CD14-positive monocyte (primary cell): Measurements from ENCODE around the gene CTTNBP2. TPM values are rescaled to one million over a fixed set of nuclear protein-coding genes. Genes with fewer than 3 reads are reported as not detected.

Source experiments
- DNase-seq, 3 donors: peaks; one replicate each; pipeline ENCODE4 v3.0.0-alpha.2; 2011 to 2022
- H2AFZ ChIP-seq: 2 replicates; pipeline ENCODE4 v1.6.0; 2012; ENCODE audit warnings: mild to moderate bottlenecking, low read depth, low read length, inconsistent platforms; ENCODE audit not compliant: insufficient read depth, poor library complexity, severe bottlenecking
- H3K27ac ChIP-seq, 2 donors: 1 replicate in 1 of 2; 2 replicates in 1 of 2; pipeline ENCODE4 v1.5.1; 2012 to 2013; ENCODE audit warnings: low read length in 2 of 2, control low read depth in 1 of 2, inconsistent platforms in 1 of 2, low read depth in 1 of 2, mild to moderate bottlenecking in 1 of 2
- H3K27me3 ChIP-seq, 2 donors: one replicate each; pipeline versions ENCODE4 v1.6.0 to v1.6.1; 2011 to 2013; ENCODE audit warnings: low read length in 2 of 2; ENCODE audit not compliant: control insufficient read depth in 2 of 2, insufficient read depth in 2 of 2
- H3K36me3 ChIP-seq, 2 donors: replicated peaks in 1 of 2; 1 replicate in 1 of 2; 2 replicates in 1 of 2; pipeline versions ENCODE4 v1.5.1 to v1.6.1; 2012 to 2013; ENCODE audit warnings: low read length in 2 of 2, control low read depth in 1 of 2, inconsistent platforms in 1 of 2, mild to moderate bottlenecking in 1 of 2; ENCODE audit not compliant: insufficient read depth in 2 of 2, control insufficient read depth in 1 of 2
- H3K4me1 ChIP-seq, 2 donors: 1 replicate in 1 of 2; 2 replicates in 1 of 2; pipeline versions ENCODE4 v1.5.1 to v1.6.1; 2012 to 2013; ENCODE audit warnings: low read length in 2 of 2, control low read depth in 1 of 2, inconsistent platforms in 1 of 2, mild to moderate bottlenecking in 1 of 2, moderate library complexity in 1 of 2; ENCODE audit not compliant: insufficient read depth in 2 of 2, control insufficient read depth in 1 of 2
- H3K4me2 ChIP-seq: replicated peaks from 2 replicates; pipeline ENCODE3; 2012; ENCODE audit warnings: low read length, moderate library complexity, mild to moderate bottlenecking; ENCODE audit not compliant: poor library complexity, severe bottlenecking; ENCODE audit errors: extremely low read depth
- H3K4me3 ChIP-seq, 3 experiments: fragments of 200-600 bp in 1 of 3; sonication (generic) in 1 of 3; replicated peaks in 1 of 3; 1 replicate in 2 of 3; 2 replicates in 1 of 3; pipeline ENCODE4 v1.5.1; 2011 to 2013; ENCODE audit warnings: low read length in 3 of 3, mild to moderate bottlenecking in 3 of 3, control low read depth in 2 of 3, low read depth in 2 of 3, inconsistent platforms in 1 of 3, moderate library complexity in 1 of 3
- H3K79me2 ChIP-seq: 2 replicates; pipeline ENCODE4 v1.6.0; 2012; ENCODE audit warnings: mild to moderate bottlenecking, control low read depth, inconsistent platforms, low read length, moderate library complexity; ENCODE audit not compliant: insufficient read depth
- H3K9ac ChIP-seq: 2 replicates; pipeline ENCODE4 v1.6.0; 2017; ENCODE audit warnings: low read length, mild to moderate bottlenecking; ENCODE audit not compliant: insufficient read depth, poor library complexity, severe bottlenecking
- H3K9me3 ChIP-seq, 2 donors: replicated peaks in 1 of 2; 1 replicate in 1 of 2; 2 replicates in 1 of 2; pipeline versions ENCODE4 v1.5.1 to v1.6.1; 2012 to 2013; ENCODE audit warnings: low read length in 2 of 2, control low read depth in 1 of 2; ENCODE audit not compliant: control insufficient read depth in 1 of 2, insufficient read depth in 1 of 2
- H4K20me1 ChIP-seq: 2 replicates; pipeline ENCODE4 v1.6.0; 2012; ENCODE audit warnings: mild to moderate bottlenecking, low read length, control low read depth, moderate library complexity; ENCODE audit not compliant: insufficient read depth
- H3K27ac Mint-ChIP-seq, 7 donors: one replicate each; pipeline ENCODE4 v1.8.0; 2020; ENCODE audit warnings: mild to moderate bottlenecking in 7 of 7, mixed read lengths in 7 of 7, moderate library complexity in 6 of 7, inconsistent platforms in 2 of 7
- H3K27me3 Mint-ChIP-seq, 3 donors: one replicate each; pipeline ENCODE4 v1.8.0; 2021 to 2022; ENCODE audit warnings: low read depth in 3 of 3, mild to moderate bottlenecking in 3 of 3, mixed read lengths in 3 of 3, moderate library complexity in 3 of 3, inconsistent platforms in 1 of 3
- H3K36me3 Mint-ChIP-seq, 2 donors: one replicate each; pipeline ENCODE4 v1.8.0; 2020; ENCODE audit warnings: mixed read lengths in 2 of 2, inconsistent platforms in 1 of 2, mild to moderate bottlenecking in 1 of 2
- H3K4me1 Mint-ChIP-seq: one replicate; pipeline ENCODE4 v1.8.0; 2020; ENCODE audit warnings: mild to moderate bottlenecking, mixed read lengths
- H3K4me3 Mint-ChIP-seq, 2 donors: one replicate each; pipeline ENCODE4 v1.8.0; 2020; ENCODE audit warnings: mild to moderate bottlenecking in 2 of 2, mixed read lengths in 2 of 2, moderate library complexity in 1 of 2
- H3K9me3 Mint-ChIP-seq, 7 donors: one replicate each; pipeline ENCODE4 v1.8.0; 2020 to 2022; ENCODE audit warnings: mixed read lengths in 7 of 7, mild to moderate bottlenecking in 6 of 7, moderate library complexity in 6 of 7, inconsistent platforms in 2 of 7
- CTCF ChIP-seq: fragments of 200-600 bp; IDR thresholded peaks from one replicate; pipeline ENCODE4 v1.8.0; 2022; ENCODE audit warnings: antibody characterized with exemption, mild to moderate bottlenecking
- WGBS: methylation state at CpG from one replicate; pipeline ENCODE4 v1.1.5; 2013; ENCODE audit warnings: missing lambda C conversion rate; ENCODE audit not compliant: insufficient coverage; 5-methylcytosine and 5-hydroxymethylcytosine counted together
- intact Hi-C, 2 donors: fragments of 100-400 bp; cut with micrococcal nuclease; formaldehyde crosslinking; loops; one replicate each; pipeline versions ENCODE4 v1.15.0 to v1.15.1; 2023
- polyA plus RNA-seq, 3 donors: library from polyadenylated mRNA; depleted of rRNA in 1 of 3; unstranded in 2 of 3; stranded (reverse) in 1 of 3; fragments of 300-500 nt in 2 of 3; fragments of >200 nt in 1 of 3; fragmentation: Illumina TruSeq in 2 of 3; gene quantifications; 1 replicate in 2 of 3; 2 replicates in 1 of 3; pipeline ENCODE4 v1.2.3, GENCODE V29; 2012 to 2021

CTTNBP2 gene
- polyA plus RNA-seq, 3 donors = 0.38 to 1.4 TPM; not detected in 1

GRCh38 chr7:117805241-117805640, 68.0 kb downstream of the CTTNBP2 start:
- peaks cover 2 to 6% (median 4%) of the 10 kb centered on the region in 3 donors for H3K27me3 Mint-ChIP-seq
- 100% methylated on average over 2 of the region's 3 CpGs for WGBS

GRCh38 chr7:117803476-117803875, 69.8 kb downstream of the CTTNBP2 start:
- peaks cover 2% of the 10 kb centered on the region for H3K4me1 Mint-ChIP-seq
- Histone ChIP-seq H3K4me1 (no peaks in the 10 kb centered on the region), H3K27ac (no peak overlapping the region), H3K27me3 (no peaks in the 10 kb centered on the region), H3K36me3 (no peaks in the 10 kb centered on the region), H4K20me1 (no peaks in the 10 kb centered on the region), H3K4me3 (no peak overlapping the region), H3K9me3 (no peaks in the 10 kb centered on the region), H3K9ac (no peak overlapping the region), H2AFZ (no peak overlapping the region), H3K4me2 (no peak overlapping the region), H3K79me2 (no peaks in the 10 kb centered on the region)
- H3K36me3 Mint-ChIP-seq = no peaks in the 10 kb centered on the region
- DNase-seq = no peak
- intact Hi-C loops = no loop called here
- TF ChIP-seq CTCF = no peak
- H3K9me3 Mint-ChIP-seq = peaks cover 0 to 1% (median 0%) of the 10 kb centered on the region in 7 donors
- no CpG with 5 or more reads among the region's 2 CpGs for WGBS
- H3K27me3 Mint-ChIP-seq = peaks cover 2 to 6% (median 4%) of the 10 kb centered on the region in 3 donors
- no peak overlapping the region for H3K4me3 Mint-ChIP-seq
- H3K27ac Mint-ChIP-seq = no peak overlapping the region

More at GRCh38 chr7:117805241-117805640, 68.0 kb downstream of the CTTNBP2 start:
- Histone ChIP-seq H3K4me2 (no peak overlapping the region), H3K79me2 (no peaks in the 10 kb centered on the region), H3K36me3 (no peaks in the 10 kb centered on the region), H2AFZ (no peak overlapping the region), H3K9ac (no peak overlapping the region), H3K27me3 (no peaks in the 10 kb centered on the region), H3K4me3 (no peak overlapping the region), H3K4me1 (no peaks in the 10 kb centered on the region), H4K20me1 (no peaks in the 10 kb centered on the region), H3K27ac (no peak overlapping the region), H3K9me3 (no peaks in the 10 kb centered on the region)
- intact Hi-C loops = no loop called here
- Mint-ChIP-seq H3K27ac (no peak overlapping the region), H3K36me3 (no peaks in the 10 kb centered on the region), H3K4me3 (no peak overlapping the region), H3K9me3 (peaks cover 0 to 2% (median 0%) of the 10 kb centered on the region in 7 donors), H3K4me1 (peaks cover 2% of the 10 kb centered on the region)
- TF ChIP-seq CTCF = no peak
- DNase-seq = no peak
